Upper lobe of left lung (tissue), 6 donors: ENCODE measurements around the gene RIOK3. TPM values are rescaled to one million over a fixed set of nuclear protein-coding genes. Genes with fewer than 3 reads are reported as not detected.
"Not testable (repeated sequence)": the region's sequence is repeated elsewhere in the genome, so short reads cannot be mapped to it uniquely, and the experiment has no call there.

Experiments
- ATAC-seq, 2 donors: fragments of 200-7000 bp; cut with Tn5 transposase; one replicate each; pipeline ENCODE4 v1.9.1; 2022; ENCODE audit warnings: mild to moderate bottlenecking in 2 of 2, moderate library complexity in 2 of 2; ENCODE audit not compliant: low FRiP score in 2 of 2
- DNase-seq, 2 donors: peaks; one replicate each; pipeline ENCODE4 v3.0.0-alpha.2; 2019 to 2020
- H3K27ac ChIP-seq, 4 donors: fragments of 200-600 bp; sonication (generic); one replicate each; pipeline ENCODE4 v1.5.1; 2016 to 2019
- H3K27me3 ChIP-seq, 4 donors: fragments of 200-600 bp; sonication (generic); one replicate each; pipeline ENCODE4 v1.5.1; 2017 to 2019
- H3K36me3 ChIP-seq, 4 donors: fragments of 200-600 bp; sonication (generic); one replicate each; pipeline ENCODE4 v1.5.1; 2016 to 2019
- H3K4me1 ChIP-seq, 4 donors: fragments of 200-600 bp; sonication (generic); one replicate each; pipeline ENCODE4 v1.5.1; 2018 to 2019
- H3K4me3 ChIP-seq, 4 donors: fragments of 200-600 bp; sonication (generic); one replicate each; pipeline ENCODE4 v1.5.1; 2017 to 2019; ENCODE audit warnings: mild to moderate bottlenecking in 2 of 4, moderate library complexity in 1 of 4
- H3K9me3 ChIP-seq, 4 donors: fragments of 200-600 bp; sonication (generic); one replicate each; pipeline ENCODE4 v1.5.1; 2018 to 2019
- EP300 ChIP-seq, 4 donors: sonication (generic); formaldehyde crosslinking; IDR thresholded peaks; one replicate each; pipeline ENCODE4 v1.5.1; 2017; ENCODE audit warnings: antibody characterized with exemption in 4 of 4, control low read depth in 2 of 4
- POLR2A ChIP-seq, 4 donors: fragments of 450-650 bp; IDR thresholded peaks; one replicate each; pipeline ENCODE4 v1.5.1; 2016 to 2017; ENCODE audit warnings: antibody characterized with exemption in 4 of 4, mild to moderate bottlenecking in 2 of 4
- POLR2AphosphoS5 ChIP-seq, 2 donors: sonication (generic); formaldehyde crosslinking; IDR thresholded peaks; one replicate each; pipeline ENCODE4 v1.5.1; 2017; ENCODE audit warnings: antibody characterized with exemption in 2 of 2
- WGBS, 2 donors: methylation state at CpG; one replicate each; pipeline ENCODE4 v1.1.5; 2017 to 2018; 5-methylcytosine and 5-hydroxymethylcytosine counted together
- total RNA-seq, 6 donors: library from RNA; depleted of rRNA in 4 of 6; stranded (reverse); fragments of >200 nt in 4 of 6; gene quantifications; one replicate each; pipeline versions ENCODE4 v1.1.0 to v1.2.1, GENCODE V29; 2016 to 2021
- TF ChIP-seq, protein P1 (sequence below), 6 experiments: fragments of 450-650 bp in 4 of 6; fragments of 200-600 bp in 2 of 6; sonication (generic) in 2 of 6; IDR thresholded peaks; one replicate each; pipeline ENCODE4 v1.5.1; 2016 to 2019; ENCODE audit warnings: antibody characterized with exemption in 6 of 6
- donor health status: DM: no; HTN: no; CAD: no; lungs with moderate emphysema.
- donor health status: DM: no; HTN: yes; CAD: no; lungs with severe emphysema.

RIOK3 gene
- total RNA-seq, 6 donors from 2014 or later = 54.7 to 91.1 (median 60.0) TPM

- Histone ChIP-seq H3K9me3 (no peaks in the 10 kb centered on the region), H3K4me1 (peaks cover 25 to 42% (median 26%) of the 10 kb centered on the region in 4 donors), H3K27me3 (no peaks in the 10 kb centered on the region), H3K27ac (no peak overlapping the region), H3K36me3 (peaks cover 11 to 51% (median 33%) of the 10 kb centered on the region in 4 donors), H3K4me3 (no peak overlapping the region)
- WGBS, 2 donors = 91 to 93% methylated on average over 6 of the region's 6 CpGs
- ATAC-seq = no peak
- no peak for TF ChIP-seq POLR2A (IDR thresholded peaks at IDR 0.05)
- no peak for TF ChIP-seq POLR2AphosphoS5 (IDR thresholded peaks at IDR 0.05)
- TF ChIP-seq EP300 (IDR thresholded peaks at IDR 0.05) = no peak
- TF ChIP-seq, protein P1, sequence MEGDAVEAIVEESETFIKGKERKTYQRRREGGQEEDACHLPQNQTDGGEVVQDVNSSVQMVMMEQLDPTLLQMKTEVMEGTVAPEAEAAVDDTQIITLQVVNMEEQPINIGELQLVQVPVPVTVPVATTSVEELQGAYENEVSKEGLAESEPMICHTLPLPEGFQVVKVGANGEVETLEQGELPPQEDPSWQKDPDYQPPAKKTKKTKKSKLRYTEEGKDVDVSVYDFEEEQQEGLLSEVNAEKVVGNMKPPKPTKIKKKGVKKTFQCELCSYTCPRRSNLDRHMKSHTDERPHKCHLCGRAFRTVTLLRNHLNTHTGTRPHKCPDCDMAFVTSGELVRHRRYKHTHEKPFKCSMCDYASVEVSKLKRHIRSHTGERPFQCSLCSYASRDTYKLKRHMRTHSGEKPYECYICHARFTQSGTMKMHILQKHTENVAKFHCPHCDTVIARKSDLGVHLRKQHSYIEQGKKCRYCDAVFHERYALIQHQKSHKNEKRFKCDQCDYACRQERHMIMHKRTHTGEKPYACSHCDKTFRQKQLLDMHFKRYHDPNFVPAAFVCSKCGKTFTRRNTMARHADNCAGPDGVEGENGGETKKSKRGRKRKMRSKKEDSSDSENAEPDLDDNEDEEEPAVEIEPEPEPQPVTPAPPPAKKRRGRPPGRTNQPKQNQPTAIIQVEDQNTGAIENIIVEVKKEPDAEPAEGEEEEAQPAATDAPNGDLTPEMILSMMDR (IDR thresholded peaks at IDR 0.05) = no peak
- no peak for DNase-seq
Measured at GRCh38 chr18:23506393-23506792, 53.3 kb downstream of the RIOK3 start.

- H3K36me3 ChIP-seq = peaks cover 11 to 78% (median 44%) of the 10 kb centered on the region in 4 donors
- ATAC-seq, H3K4me3 ChIP-seq, H3K9me3 ChIP-seq, DNase-seq, H3K27me3 ChIP-seq, H3K27ac ChIP-seq: not testable (repeated sequence)
- 93 to 96% methylated on average over 2 of the region's 2 CpGs for WGBS, 2 donors
- H3K4me1 ChIP-seq = peaks cover 10 to 29% (median 12%) of the 10 kb centered on the region in 4 donors
Measured at GRCh38 chr18:23510923-23511322, 57.8 kb downstream of the RIOK3 start.

GRCh38 chr18:23512216-23512615 lies 59.1 kb downstream of the RIOK3 start:
- Histone ChIP-seq H3K36me3 (peaks cover 11 to 79% (median 48%) of the 10 kb centered on the region in 4 donors), H3K4me1 (peaks cover 9 to 24% (median 13%) of the 10 kb centered on the region in 4 donors), H3K27ac (peak overlapping the region in 3 of 4 donors; percentile 6 to 60 (median 48))
- 81 to 85% methylated on average over 7 of the region's 7 CpGs for WGBS, 2 donors
- not testable (repeated sequence) for H3K4me3 ChIP-seq, H3K9me3 ChIP-seq, DNase-seq, H3K27me3 ChIP-seq, ATAC-seq

GRCh38 chr18:23512641-23513040 lies 59.6 kb downstream of the RIOK3 start:
- Histone ChIP-seq H3K27me3 (no peaks in the 10 kb centered on the region), H3K36me3 (peaks cover 11 to 80% (median 50%) of the 10 kb centered on the region in 4 donors), H3K27ac (peak overlapping the region in 3 of 4 donors; percentile 6 to 60 (median 48)), H3K4me3 (no peak overlapping the region), H3K4me1 (peaks cover 9 to 20% (median 13%) of the 10 kb centered on the region in 4 donors), H3K9me3 (no peaks in the 10 kb centered on the region)
- no peak for DNase-seq
- TF ChIP-seq POLR2A (IDR thresholded peaks at IDR 0.05) (no peak), POLR2AphosphoS5 (IDR thresholded peaks at IDR 0.05) (no peak), EP300 (IDR thresholded peaks at IDR 0.05) (no peak)
- TF ChIP-seq, protein P1 (IDR thresholded peaks at IDR 0.05) = no peak
- 96 to 100% methylated on average over 1 of the region's 1 CpG for WGBS, 2 donors
- no peak for ATAC-seq

DNA sequence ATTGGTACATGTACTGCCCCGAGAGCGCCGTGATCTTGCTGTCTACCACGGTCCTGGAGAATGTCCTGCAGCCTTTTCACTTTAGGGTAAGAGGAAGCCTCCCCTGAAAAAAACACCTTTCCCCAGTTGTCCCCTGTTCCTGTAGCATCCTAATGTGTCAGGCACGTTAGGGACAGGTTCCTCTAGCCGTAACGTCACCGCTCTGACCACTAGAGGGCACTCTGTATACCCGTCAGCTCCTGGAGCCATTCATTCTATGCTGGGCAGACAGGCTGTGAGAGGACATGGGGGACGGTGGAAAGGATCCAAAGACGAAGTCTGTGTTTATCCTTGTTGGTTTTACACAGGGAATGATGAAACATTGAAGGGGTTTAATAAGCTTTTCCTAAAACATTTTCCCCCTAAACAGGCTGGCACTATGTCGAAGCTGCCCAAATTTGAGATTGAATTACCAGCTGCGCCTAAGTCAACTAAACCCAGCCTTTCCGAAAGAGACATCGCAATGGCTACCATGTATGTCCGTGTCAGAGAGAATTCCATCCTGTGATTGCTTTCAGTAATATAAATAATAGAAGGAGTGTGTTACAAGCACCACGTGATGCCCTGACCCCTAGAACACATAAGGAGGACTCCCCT lies 62.9 kb downstream of the RIOK3 start:
- peak overlapping the region in 1 of 4 donors; percentile 42 for H3K27ac ChIP-seq
- peaks cover 23 to 80% (median 54%) of the 10 kb centered on the region in 4 donors for H3K36me3 ChIP-seq
- peaks cover 9 to 28% (median 13%) of the 10 kb centered on the region in 4 donors for H3K4me1 ChIP-seq
- 46 to 48% methylated on average over 17 of the region's 17 CpGs for WGBS, 2 donors
- no peak overlapping the region for H3K4me3 ChIP-seq
- ATAC-seq (peak; percentile 92 to 95), DNase-seq (peak in 1 of 2 donors; percentile 83)
- H3K9me3 ChIP-seq = no peaks in the 10 kb centered on the region
- no peaks in the 10 kb centered on the region for H3K27me3 ChIP-seq
- no peak for TF ChIP-seq POLR2A (IDR thresholded peaks at IDR 0.05)
- no peak for TF ChIP-seq POLR2AphosphoS5 (IDR thresholded peaks at IDR 0.05)
- TF ChIP-seq, protein P1 (IDR thresholded peaks at IDR 0.05) = peak; percentile 66 to 84 (median 78)

- no peak for ATAC-seq
- Histone ChIP-seq H3K36me3 (peaks cover 31 to 86% (median 68%) of the 10 kb centered on the region in 4 donors), H3K27me3 (no peaks in the 10 kb centered on the region), H3K9me3 (no peaks in the 10 kb centered on the region), H3K27ac (peak overlapping the region; percentile 30 to 83 (median 66)), H3K4me3 (no peak overlapping the region), H3K4me1 (peaks cover 17 to 38% (median 24%) of the 10 kb centered on the region in 4 donors)
- WGBS, 2 donors = 59 to 64% methylated on average over 4 of the region's 4 CpGs
- TF ChIP-seq EP300 (IDR thresholded peaks at IDR 0.05) (peak in 2 of 4 donors; percentile 6 to 58), POLR2A (IDR thresholded peaks at IDR 0.05) (no peak), POLR2AphosphoS5 (IDR thresholded peaks at IDR 0.05) (no peak)
- TF ChIP-seq, protein P1 (IDR thresholded peaks at IDR 0.05) = no peak
- no peak for DNase-seq
Measured at GRCh38 chr18:23519734-23520133, 66.6 kb downstream of the RIOK3 start.
